ENCODE data around the gene LNX1. TPM values are rescaled to one million over a fixed set of nuclear protein-coding genes. Genes with fewer than 3 reads are reported as not detected.

LNX1 gene
- total RNA-seq, 1 experiment from 2014 or later, result 1.7 TPM

GRCh38 chr4:53599632-53600031 lies 8.3 kb upstream of the LNX1 start:
- Histone ChIP-seq H3T11ph (ENCODE audit: low read length) (no peak overlapping the region), H2AK5ac (ENCODE audit: insufficient read length, low read length) (no peak overlapping the region), H3K9ac (ENCODE audit: extremely low read depth, insufficient read length, low read length) (no peak overlapping the region), H3K56ac (ENCODE audit: insufficient read length, low read depth, low read length) (no peak overlapping the region), H3K23ac (ENCODE audit: insufficient read length, low read depth, low read length) (no peak overlapping the region), H3K4me2 (ENCODE audit: insufficient read depth, insufficient read length, low read length) (no peak overlapping the region), H2AFZ (ENCODE audit: low read length) (no peak overlapping the region), H4K20me1 (ENCODE audit: control insufficient read depth, insufficient read depth, insufficient read length) (no peaks in the 10 kb centered on the region), H3K9me3 (ENCODE audit: control insufficient read depth, low read depth, low read length) (no peaks in the 10 kb centered on the region), H4K5ac (ENCODE audit: insufficient read length, low read depth, low read length) (no peak overlapping the region), H4K91ac (ENCODE audit: insufficient read length, low read depth, low read length) (no peak overlapping the region), H3K18ac (ENCODE audit: insufficient read length, low read depth, low read length) (no peak overlapping the region), H3K23me2 (ENCODE audit: insufficient read length, low read depth, low read length, poor library complexity, severe bottlenecking) (no peaks in the 10 kb centered on the region), H3K4me1 (ENCODE audit: insufficient read depth, low read length) (peaks cover 5% of the 10 kb centered on the region; the same call in 1 of the 2 replicates), H3K27ac (ENCODE audit: insufficient read length, low read depth, low read length) (no peak overlapping the region), H3K79me1 (ENCODE audit: insufficient read depth, low read depth, low read length, poor library complexity, severe bottlenecking) (no peaks in the 10 kb centered on the region), H2BK15ac (ENCODE audit: low read depth, low read length) (no peak overlapping the region), H2BK120ac (ENCODE audit: low read depth, low read length, poor library complexity, severe bottlenecking) (no peak overlapping the region), H3K79me2 (ENCODE audit: insufficient read depth, low read length) (no peaks in the 10 kb centered on the region), H2BK20ac (ENCODE audit: low read depth, low read length, poor library complexity, severe bottlenecking) (no peak overlapping the region), H3K27me3 (ENCODE audit: insufficient read depth, low read length) (no peaks in the 10 kb centered on the region), H2BK5ac (ENCODE audit: insufficient read length, low read length) (no peak overlapping the region), H3K14ac (ENCODE audit: insufficient read depth, low read length) (no peak overlapping the region), H3K4ac (ENCODE audit: low read depth, low read length) (no peak overlapping the region), H4K8ac (replicated peaks; ENCODE audit: insufficient read length, low read depth, low read length) (no peak overlapping the region), H2BK12ac (ENCODE audit: insufficient read length, low read depth, low read length) (no peak overlapping the region)
- no peak overlapping the region for H3K4me3 Mint-ChIP-seq
- TF ChIP-seq CTCF (conservative IDR thresholded peaks at IDR 0.05), result no peak
- H3K27ac Mint-ChIP-seq, result no peak overlapping the region
- no CpG with 5 or more reads among the region's 2 CpGs for WGBS (ENCODE audit: extremely low coverage, insufficient read length, low lambda C conversion rate)
- no peak for DNase-seq
- peaks cover 21 to 23% of the 10 kb centered on the region in 2 experiments for H3K4me1 Mint-ChIP-seq
- peaks cover 3% of the 10 kb centered on the region; the same call in 1 of the 2 replicates for H3K27me3 Mint-ChIP-seq (ENCODE audit: low read depth)
- peaks cover 0 to 4% of the 10 kb centered on the region in 2 experiments; a peak in 1 of 5 replicates for H3K9me3 Mint-ChIP-seq
- H3K36me3 Mint-ChIP-seq (ENCODE audit: insufficient read depth in 1 of 3, low read depth in 3 of 3), result no peaks in the 10 kb centered on the region; a peak in 1 of 7 replicates
